Measurements from ENCODE around the gene MICAL3. TPM values are rescaled to one million over a fixed set of nuclear protein-coding genes. Genes with fewer than 3 reads are reported as not detected.

Gene MICAL3
- total RNA-seq, 4 donors from 2014 or later: 15.8 to 45.4 (median 31.6) TPM

- no peak for TF ChIP-seq CTCF (IDR thresholded peaks at IDR 0.05; ENCODE audit: low read depth)
Observed at GRCh38 chr22:18001040-18001893, 23.1 kb downstream of the MICAL3 start.

GRCh38 chr22:18000441-18001039 is 23.8 kb downstream of the MICAL3 start:
- no peak for TF ChIP-seq CTCF (IDR thresholded peaks at IDR 0.05; ENCODE audit: low read depth)

DNA sequence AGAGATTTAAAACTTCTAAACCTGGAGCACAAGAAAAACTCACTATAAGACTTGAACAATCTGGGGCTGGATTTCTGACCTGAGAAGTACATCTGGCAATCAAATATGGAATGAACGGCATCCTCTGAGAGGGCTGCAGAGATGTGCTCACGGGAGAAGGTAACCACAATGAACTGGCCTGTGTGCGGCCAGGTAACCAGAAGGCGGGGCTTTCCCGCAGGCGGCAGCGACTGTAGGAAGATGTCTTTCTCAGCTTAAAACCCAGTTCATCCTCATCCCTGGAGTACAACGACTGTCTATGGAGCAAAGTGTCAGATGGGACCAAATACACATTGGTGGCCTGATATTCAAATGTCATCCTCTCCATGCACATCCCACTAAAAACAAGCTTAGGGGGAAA is 24.5 kb downstream of the MICAL3 start:
- no peak for TF ChIP-seq CTCF (IDR thresholded peaks at IDR 0.05; ENCODE audit: low read depth)

- no peak for TF ChIP-seq CTCF (IDR thresholded peaks at IDR 0.05; ENCODE audit: low read depth)
Observed at GRCh38 chr22:17998913-17999312, 25.4 kb downstream of the MICAL3 start.

DNA sequence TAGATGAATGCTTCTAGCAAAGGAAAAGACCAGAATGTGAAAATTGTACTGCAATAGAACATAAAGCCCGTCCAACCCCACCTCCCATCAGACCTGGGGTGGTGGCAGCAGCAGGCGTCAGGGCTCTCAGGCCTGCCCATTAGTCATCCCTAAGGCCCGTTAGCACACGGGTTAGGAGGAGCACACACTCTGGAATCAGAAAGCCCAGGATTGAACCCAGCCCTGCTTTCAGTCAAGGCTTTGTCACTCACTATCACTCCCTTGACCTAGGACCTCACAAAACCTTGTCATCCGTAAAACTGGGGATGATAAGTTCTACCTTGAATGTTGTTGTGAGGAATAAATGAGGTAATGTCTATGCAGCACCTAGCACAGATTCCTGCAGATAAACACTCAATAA is 26.9 kb downstream of the MICAL3 start:
- no peak for TF ChIP-seq CTCF (IDR thresholded peaks at IDR 0.05; ENCODE audit: low read depth)

DNA sequence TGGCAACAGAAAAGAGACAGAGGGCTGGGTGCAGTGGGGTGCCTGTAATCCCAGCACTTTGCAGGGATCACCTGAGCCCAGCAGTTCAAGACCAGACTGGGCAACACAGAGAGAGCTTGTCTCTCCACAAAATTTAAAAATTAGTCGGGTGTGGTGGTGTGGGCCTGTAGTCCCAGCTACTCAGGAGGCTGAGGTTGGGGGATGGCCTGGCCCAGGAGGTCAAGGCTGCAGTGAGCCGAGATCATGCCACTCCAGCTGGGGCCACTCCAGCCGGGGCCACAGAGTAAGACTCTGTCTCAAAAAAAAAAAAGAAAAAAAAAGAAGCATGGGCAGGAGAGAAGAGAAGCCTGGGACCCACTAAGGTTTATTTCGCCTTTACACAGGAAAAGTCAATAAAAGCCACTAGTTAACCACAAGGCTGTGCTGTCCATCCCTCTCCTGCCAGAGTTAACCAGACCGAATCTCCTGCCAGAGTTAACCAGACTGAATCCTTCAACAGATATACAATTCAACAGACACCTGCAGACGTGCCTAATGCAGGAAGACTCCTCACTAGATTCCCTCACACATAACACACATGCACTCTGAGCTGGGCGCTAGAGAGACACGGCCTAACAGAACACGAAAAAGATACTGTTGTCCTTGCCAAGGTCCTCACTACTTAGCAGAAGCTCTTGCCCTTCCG is 29.8 kb downstream of the MICAL3 start:
- no peak for TF ChIP-seq CTCF (IDR thresholded peaks at IDR 0.05; ENCODE audit: low read depth)

GRCh38 chr22:17990942-17991341 is 33.4 kb downstream of the MICAL3 start:
- TF ChIP-seq CTCF (IDR thresholded peaks at IDR 0.05; ENCODE audit: low read depth): no peak

Measured in subcutaneous adipose tissue (tissue), 4 donors.